Neural crest cell (in vitro differentiated cells): ENCODE results near the gene CSRNP3. TPM values are rescaled to one million over a fixed set of nuclear protein-coding genes. Genes with fewer than 3 reads are reported as not detected.
A peak's percentile ranks its signal among the peaks of the same experiment; 100 is the strongest.

Source experiments
- DNase-seq: peaks from one replicate; pipeline ENCODE4 v3.0.0; 2021; ENCODE audit warnings: low read depth, mixed read lengths, low spot score
- H3K27ac Mint-ChIP-seq: one replicate; pipeline ENCODE4 v1.8.0; 2021; ENCODE audit warnings: mild to moderate bottlenecking, mixed read lengths; ENCODE audit not compliant: unreplicated experiment
- H3K27me3 Mint-ChIP-seq: 2 replicates; pipeline ENCODE4 v1.8.0; 2021; ENCODE audit warnings: low read depth, mild to moderate bottlenecking, mixed read lengths
- H3K36me3 Mint-ChIP-seq: 2 replicates; pipeline ENCODE4 v1.8.0; 2021; ENCODE audit warnings: low read depth, mild to moderate bottlenecking, mixed read lengths
- H3K4me1 Mint-ChIP-seq: 2 replicates; pipeline ENCODE4 v1.8.0; 2021; ENCODE audit warnings: mixed read lengths
- H3K4me3 Mint-ChIP-seq: one replicate; pipeline ENCODE4 v1.8.0; 2021; ENCODE audit warnings: mild to moderate bottlenecking, mixed read lengths
- H3K9me3 Mint-ChIP-seq: 2 replicates; pipeline ENCODE4 v1.8.0; 2021; ENCODE audit warnings: mixed read lengths
- total RNA-seq: library from RNA; stranded (reverse); gene quantifications from 2 replicates; pipeline ENCODE4 v1.2.1, GENCODE V29; 2021
- TF ChIP-seq, protein P1 (sequence below): fragments of 200-600 bp; sonication (generic); conservative IDR thresholded peaks from 2 replicates; pipeline ENCODE4 v1.5.0; 2021; ENCODE audit warnings: antibody characterized with exemption, mild to moderate bottlenecking

The CSRNP3 gene
- total RNA-seq, 1 donor from 2014 or later = 28.4 TPM

DNA sequence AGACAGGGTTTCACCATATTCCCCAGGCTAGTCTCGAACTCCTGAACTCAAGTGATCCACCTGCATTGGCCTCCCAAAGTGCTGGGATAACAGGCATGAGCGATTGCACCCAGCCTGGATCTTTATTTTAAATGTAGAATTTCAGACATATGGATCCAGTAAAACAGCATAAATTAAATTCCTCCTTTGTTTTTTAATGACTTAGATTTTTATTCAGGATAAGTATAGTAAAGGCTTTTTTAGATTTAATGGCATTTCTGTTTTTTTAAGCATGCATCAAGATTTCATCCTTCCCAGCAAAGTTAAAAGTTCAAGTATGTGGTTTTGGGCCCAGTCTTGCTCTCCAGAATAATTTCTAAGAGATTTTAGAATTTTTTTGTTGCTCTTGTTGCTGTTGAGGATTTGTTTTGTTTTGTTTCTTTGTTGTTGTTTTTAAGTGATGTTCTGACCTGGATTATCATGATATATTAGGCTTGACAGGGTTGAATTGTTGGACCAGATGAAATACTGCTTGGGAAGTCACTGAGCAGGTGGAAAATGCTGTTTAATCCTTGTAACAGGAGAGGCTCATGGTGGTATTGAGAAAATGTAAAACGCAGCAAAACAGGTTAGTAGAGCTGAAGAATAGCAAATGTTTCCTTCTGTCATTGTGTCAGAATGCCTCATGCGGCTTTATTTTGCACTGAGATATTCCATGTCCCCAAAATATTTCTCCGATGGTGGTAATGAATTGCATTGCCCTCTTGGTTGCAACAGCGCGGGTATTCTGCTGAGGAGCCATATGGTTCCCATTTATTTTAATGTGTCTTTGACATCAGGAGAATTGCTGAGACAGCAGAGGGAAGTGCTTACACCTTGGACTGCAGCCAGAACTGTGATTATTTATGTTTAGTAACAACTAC lies 176.7 kb downstream of the CSRNP3 start:
- Mint-ChIP-seq H3K27me3 (no peaks in the 10 kb centered on the region), H3K36me3 (peaks cover 28% of the 10 kb centered on the region), H3K4me3 (no peak overlapping the region), H3K4me1 (peaks cover 28% of the 10 kb centered on the region), H3K9me3 (peaks cover 10% of the 10 kb centered on the region), H3K27ac (no peak overlapping the region)
- no peak for DNase-seq
- TF ChIP-seq, protein P1, sequence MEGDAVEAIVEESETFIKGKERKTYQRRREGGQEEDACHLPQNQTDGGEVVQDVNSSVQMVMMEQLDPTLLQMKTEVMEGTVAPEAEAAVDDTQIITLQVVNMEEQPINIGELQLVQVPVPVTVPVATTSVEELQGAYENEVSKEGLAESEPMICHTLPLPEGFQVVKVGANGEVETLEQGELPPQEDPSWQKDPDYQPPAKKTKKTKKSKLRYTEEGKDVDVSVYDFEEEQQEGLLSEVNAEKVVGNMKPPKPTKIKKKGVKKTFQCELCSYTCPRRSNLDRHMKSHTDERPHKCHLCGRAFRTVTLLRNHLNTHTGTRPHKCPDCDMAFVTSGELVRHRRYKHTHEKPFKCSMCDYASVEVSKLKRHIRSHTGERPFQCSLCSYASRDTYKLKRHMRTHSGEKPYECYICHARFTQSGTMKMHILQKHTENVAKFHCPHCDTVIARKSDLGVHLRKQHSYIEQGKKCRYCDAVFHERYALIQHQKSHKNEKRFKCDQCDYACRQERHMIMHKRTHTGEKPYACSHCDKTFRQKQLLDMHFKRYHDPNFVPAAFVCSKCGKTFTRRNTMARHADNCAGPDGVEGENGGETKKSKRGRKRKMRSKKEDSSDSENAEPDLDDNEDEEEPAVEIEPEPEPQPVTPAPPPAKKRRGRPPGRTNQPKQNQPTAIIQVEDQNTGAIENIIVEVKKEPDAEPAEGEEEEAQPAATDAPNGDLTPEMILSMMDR = no peak

DNA sequence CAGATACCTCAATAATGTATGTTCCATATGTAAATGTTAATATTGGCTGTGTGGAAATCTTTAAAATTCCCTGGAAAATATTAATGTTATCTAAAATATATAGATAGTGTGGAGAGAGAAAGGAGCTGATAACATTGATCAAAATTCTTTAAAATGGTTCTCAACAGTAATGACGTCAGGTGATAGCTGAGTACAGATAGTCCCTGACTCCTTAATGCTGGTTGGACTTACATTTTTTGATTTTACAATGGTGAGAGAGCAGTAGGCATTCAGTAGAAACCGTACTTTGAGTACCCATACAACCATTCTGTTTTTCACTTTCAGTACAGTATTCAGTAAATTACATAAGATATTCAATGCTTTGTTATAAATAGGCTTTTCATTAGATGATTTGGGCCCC lies 177.9 kb downstream of the CSRNP3 start:
- Mint-ChIP-seq H3K9me3 (peaks cover 10% of the 10 kb centered on the region), H3K36me3 (peaks cover 25% of the 10 kb centered on the region), H3K4me3 (no peak overlapping the region), H3K4me1 (peaks cover 28% of the 10 kb centered on the region), H3K27ac (no peak overlapping the region), H3K27me3 (no peaks in the 10 kb centered on the region)
- TF ChIP-seq, protein P1 = no peak
- no peak for DNase-seq

DNA sequence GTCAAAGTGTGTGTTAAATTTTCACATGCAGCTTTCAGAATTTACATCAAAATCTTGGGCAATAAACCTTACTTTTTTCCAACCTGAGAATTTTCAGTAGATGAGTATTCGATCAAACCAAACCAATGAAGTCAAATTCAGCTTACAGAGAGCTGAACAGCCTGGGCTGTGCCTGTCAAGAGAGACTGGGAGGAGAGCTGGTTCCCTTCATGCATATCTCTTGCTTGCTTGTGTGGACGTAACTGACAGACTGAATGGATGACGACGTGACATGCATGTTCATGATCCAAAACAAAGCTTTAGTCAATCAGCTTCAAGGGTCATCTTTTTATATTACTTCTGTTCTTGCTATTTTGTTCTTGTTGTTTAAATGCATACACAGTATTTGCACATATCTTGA lies 179.3 kb downstream of the CSRNP3 start:
- peaks cover 14% of the 10 kb centered on the region for H3K36me3 Mint-ChIP-seq
- peak overlapping the region; percentile 37 for H3K27ac Mint-ChIP-seq
- no peak for DNase-seq
- peak overlapping the region; percentile 3 for H3K4me3 Mint-ChIP-seq
- no peaks in the 10 kb centered on the region for H3K9me3 Mint-ChIP-seq
- H3K4me1 Mint-ChIP-seq = peaks cover 28% of the 10 kb centered on the region
- no peaks in the 10 kb centered on the region for H3K27me3 Mint-ChIP-seq
- TF ChIP-seq, protein P1 = no peak

DNA sequence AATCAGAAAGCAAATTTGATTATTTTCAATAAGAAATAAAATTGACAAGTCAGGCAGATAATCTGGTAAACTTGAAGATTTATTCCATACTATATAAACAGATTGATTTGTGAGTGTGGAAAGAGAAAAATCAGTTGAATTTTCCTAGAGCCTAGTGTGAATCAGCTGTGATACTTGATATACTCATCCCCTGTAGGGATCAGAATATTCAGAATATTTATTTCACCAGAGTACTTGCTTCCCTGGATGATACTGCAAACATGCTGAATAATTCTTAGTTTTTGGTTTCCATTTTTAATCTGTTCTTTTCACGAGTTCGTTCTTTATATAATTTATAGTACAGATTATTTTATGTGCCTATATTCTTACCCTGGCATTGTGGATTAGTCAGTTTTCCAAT lies 181.7 kb downstream of the CSRNP3 start:
- Mint-ChIP-seq H3K4me3 (no peak overlapping the region), H3K27ac (no peak overlapping the region), H3K4me1 (peaks cover 25% of the 10 kb centered on the region), H3K27me3 (no peaks in the 10 kb centered on the region), H3K36me3 (peaks cover 12% of the 10 kb centered on the region), H3K9me3 (no peaks in the 10 kb centered on the region)
- no peak for DNase-seq
- TF ChIP-seq, protein P1 = no peak

DNA sequence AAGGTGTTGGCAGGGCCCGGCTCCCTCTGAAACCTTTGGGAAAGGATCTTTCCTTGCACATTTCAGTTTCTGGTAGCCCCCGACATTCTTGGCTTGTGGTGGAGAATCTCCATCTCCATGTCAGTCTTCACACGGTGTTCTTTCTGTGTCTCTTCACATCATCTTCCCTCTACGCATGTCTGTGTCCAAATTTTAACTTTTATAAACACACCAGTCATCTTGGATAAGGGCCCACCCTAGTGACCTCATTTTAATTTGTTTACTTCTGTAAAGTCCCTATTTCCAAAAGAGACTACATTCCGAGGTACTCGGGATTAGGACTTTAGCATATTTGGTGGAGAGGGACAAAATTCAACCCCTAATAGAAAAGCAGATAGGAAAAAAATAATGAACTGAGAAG lies 186.2 kb downstream of the CSRNP3 start:
- Mint-ChIP-seq H3K27ac (no peak overlapping the region), H3K36me3 (peaks cover 38% of the 10 kb centered on the region), H3K4me3 (no peak overlapping the region)

More for the DNA sequence above, 186.2 kb downstream of the CSRNP3 start:
- Mint-ChIP-seq H3K9me3 (no peaks in the 10 kb centered on the region), H3K27me3 (no peaks in the 10 kb centered on the region), H3K4me1 (no peaks in the 10 kb centered on the region)
- DNase-seq = no peak
- TF ChIP-seq, protein P1 = no peak
